H1 (cell line): ENCODE measurements around the gene ZGRF1. TPM values are rescaled to one million over a fixed set of nuclear protein-coding genes. Genes with fewer than 3 reads are reported as not detected.

Experiments
- EZH2 ChIP-seq: fragments of 200-600 bp; sonication (generic); IDR thresholded peaks from 2 replicates; pipeline ENCODE4 v1.7.1; 2012; ENCODE audit warnings: low read depth, mild to moderate bottlenecking, moderate library complexity, low read length, inconsistent platforms; ENCODE audit not compliant: severe bottlenecking
- ZNF274 ChIP-seq: IDR thresholded peaks from 2 replicates; pipeline ENCODE4 v1.7.0; 2012; ENCODE audit warnings: low read length, borderline replicate concordance; ENCODE audit errors: extremely low read depth
- polyA plus RNA-seq, 7 experiments: library from polyadenylated mRNA; depleted of rRNA in 3 of 7; stranded (reverse) in 5 of 7; unstranded in 2 of 7; fragments of >200 nt in 5 of 7; fragments of 200-250 nt in 2 of 7; gene quantifications; 1 replicate in 5 of 7; 2 replicates in 1 of 7; 4 replicates in 1 of 7; pipeline versions ENCODE4 v1.2.1 to v1.2.3, GENCODE V29; 2011 to 2013; ENCODE audit warnings: missing spikeins in 2 of 7, mixed read lengths in 2 of 7
- total RNA-seq: library from RNA; stranded (reverse); fragmentation: NEBNext Ultra II Directional; extraction: Animal tissue kit (Norgen Biotek cat#: 25700); gene quantifications from 2 replicates; pipeline ENCODE4 v1.2.1, GENCODE V29; 2021

ZGRF1 gene
- total and polyA plus RNA-seq, 2 of the 8 experiments (the other 6 are each of a cell fraction or from before 2014, with no cell fraction given): 12.0 to 44.6 TPM

- TF ChIP-seq EZH2: peak; percentile 32
- no peak for TF ChIP-seq ZNF274
These were observed 124.9 kb downstream of the ZGRF1 start (continued) for GRCh38 chr4:112511803-112512118.
